NCI-H82 (cell line): Measurements from ENCODE around the gene CHMP4B.

Experiments
- DNase-seq: peaks from one replicate; lab custom pipeline; 2025; lab: John Stamatoyannopoulos, UW

The CHMP4B gene

DNA sequence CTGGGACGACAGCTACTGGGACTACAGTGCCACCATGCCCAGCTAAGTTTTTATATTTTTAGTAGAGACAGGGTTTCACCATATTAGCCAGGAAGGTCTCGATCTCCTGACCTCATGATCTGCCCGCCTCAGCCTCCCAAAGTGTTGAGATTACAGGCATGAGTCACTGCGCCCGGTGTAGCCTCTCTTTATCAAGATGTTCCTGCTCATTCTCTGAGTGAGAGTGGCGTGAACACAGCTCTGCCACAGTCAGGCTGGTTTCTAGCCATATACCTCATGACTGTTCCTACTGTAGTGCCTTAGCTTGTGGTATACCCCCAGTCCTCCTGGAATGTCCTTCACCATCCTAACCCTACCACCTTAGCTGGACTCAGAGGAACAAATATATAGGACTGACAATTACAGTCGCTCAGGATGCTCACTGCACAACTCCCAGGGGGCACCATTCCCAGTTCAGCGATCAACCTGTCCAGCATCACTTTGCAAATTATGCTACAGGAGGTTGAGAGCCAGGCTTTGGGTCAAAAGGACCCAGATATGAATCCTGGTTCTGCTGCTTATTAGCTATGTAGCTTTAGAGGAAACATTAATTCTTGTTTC, 86.3 kb downstream of the CHMP4B start:
- no peak for DNase-seq

DNA sequence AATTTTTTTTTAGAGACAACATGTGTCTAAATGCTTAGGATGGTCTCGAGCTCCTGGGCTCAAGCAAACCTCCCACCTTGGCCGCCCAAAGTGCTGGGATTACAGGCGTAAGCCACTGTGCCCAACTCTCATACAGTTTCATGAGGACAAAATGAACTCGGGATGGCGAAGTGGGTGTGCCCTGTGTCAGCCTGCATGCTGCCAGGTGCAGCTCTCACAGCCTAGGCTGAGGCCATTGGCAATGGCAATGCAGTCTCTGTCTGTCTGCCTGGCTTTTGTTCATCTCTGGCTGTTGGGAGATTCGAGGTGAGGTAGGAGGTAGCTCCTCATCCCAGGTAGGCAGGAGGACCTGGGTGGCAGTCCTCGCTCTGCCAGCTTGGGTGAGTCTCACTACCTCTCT, 88.0 kb downstream of the CHMP4B start:
- no peak for DNase-seq

DNA sequence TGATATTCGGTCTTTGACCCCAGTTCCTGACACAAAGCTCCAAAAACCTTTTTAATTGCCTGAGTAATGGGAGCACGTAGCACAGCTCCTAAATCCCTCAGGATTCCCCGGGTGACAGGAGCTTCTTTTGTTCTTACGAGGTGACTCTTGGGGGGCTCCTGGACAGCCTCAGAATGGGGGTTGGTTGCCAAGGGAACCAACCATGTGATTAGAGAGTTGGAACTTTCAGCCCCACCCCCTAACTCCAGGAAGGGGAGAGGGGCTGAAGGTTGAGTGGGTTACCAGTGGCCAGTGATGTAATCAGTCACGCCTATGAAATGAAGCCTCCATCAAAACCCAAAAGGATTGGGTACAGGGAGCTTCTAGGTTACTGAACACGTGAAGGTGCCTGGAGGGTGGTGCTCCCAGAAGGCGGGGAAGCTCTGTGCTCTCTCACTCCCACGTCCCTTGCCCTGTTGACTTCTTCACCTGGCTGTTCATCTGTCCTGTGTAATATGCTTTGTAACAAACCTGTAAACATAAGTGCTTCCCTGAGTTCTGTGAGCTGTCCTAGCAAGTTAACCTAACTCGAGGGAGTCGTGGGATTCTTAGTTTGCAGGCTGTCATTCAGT, 89.5 kb downstream of the CHMP4B start:
- no peak for DNase-seq

DNA sequence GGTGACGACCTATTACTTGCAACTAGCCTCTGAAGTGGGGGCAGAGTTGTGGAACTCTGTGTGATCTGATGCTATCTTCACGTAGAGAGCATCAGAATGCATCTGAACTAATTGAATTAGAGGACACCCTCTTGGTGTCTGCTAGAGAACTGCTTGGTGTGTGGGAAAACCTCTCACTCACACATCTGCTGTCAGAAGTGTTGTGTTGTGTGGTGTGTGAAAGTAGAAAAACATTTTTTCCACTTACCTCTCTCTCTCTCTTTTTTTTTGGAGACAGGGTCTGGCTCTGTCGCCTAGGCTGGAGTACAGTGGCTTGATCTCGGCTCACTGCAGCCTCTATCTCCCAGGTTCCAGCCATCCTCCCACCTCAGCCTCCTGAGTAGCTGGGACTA, 90.0 kb downstream of the CHMP4B start:
- no peak for DNase-seq

DNA sequence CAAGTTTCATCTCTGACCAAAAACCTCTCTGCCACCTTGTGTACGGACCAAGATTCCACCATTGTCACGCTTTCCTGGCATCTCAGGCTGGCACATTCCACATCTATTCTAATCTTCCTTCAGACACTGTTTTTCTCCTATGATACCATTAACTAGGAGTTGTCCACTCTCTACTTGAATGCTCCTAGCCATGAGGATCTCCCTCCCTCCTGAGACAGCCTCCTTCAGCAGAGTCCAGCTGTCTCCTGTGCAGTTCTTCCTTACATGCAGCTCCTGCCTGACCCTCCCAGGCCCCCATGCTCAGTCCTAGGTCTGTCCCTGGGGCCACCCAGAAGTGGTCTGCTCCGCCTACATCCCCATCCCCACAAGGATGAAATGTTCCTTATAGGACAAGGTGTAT, 90.9 kb downstream of the CHMP4B start:
- DNase-seq = no peak
